HepG2 (cell line): Measurements from ENCODE around the gene GCDH. TPM values are rescaled to one million over a fixed set of nuclear protein-coding genes. Genes with fewer than 3 reads are reported as not detected.

Experiments used
- NCOA1 ChIP-seq: sonication (generic); formaldehyde crosslinking; IDR thresholded peaks from 2 replicates; pipeline ENCODE4 v1.9.0; 2021; ENCODE audit warnings: missing genetic modification reagents
- SRY ChIP-seq: sonication (generic); formaldehyde crosslinking; IDR thresholded peaks from 2 replicates; pipeline ENCODE4 v1.8.0; 2022; ENCODE audit warnings: mild to moderate bottlenecking, missing genetic modification reagents
- TARDBP ChIP-seq: sonication (generic); formaldehyde crosslinking; IDR thresholded peaks from 2 replicates; pipeline ENCODE4 v1.8.0; 2022; ENCODE audit warnings: mild to moderate bottlenecking, missing genetic modification reagents
- ZFAT ChIP-seq: sonication (generic); formaldehyde crosslinking; conservative IDR thresholded peaks from 2 replicates; pipeline ENCODE4 v1.8.1; 2023; ENCODE audit warnings: missing genetic modification reagents, inconsistent platforms
- ZNF3 ChIP-seq: IDR thresholded peaks from 2 replicates; pipeline ENCODE4 v1.7.0; 2017; ENCODE audit warnings: inconsistent platforms
- ZNF543 ChIP-seq: sonication (generic); formaldehyde crosslinking; IDR thresholded peaks from 2 replicates; pipeline ENCODE4 v1.4.0; 2020; ENCODE audit warnings: mild to moderate bottlenecking, missing genetic modification reagents
- polyA plus RNA-seq, 8 experiments: library from polyadenylated mRNA; depleted of rRNA in 3 of 8; stranded (reverse) in 7 of 8; unstranded in 1 of 8; fragments of >200 nt; fragmentation: Illumina TruSeq in 4 of 8; extraction: Trizol in 4 of 8; gene quantifications; 2 replicates each; pipeline versions ENCODE4 v1.2.1 to v1.2.3, GENCODE V29; 2011 to 2016; ENCODE audit warnings: low read depth in 4 of 8, missing spikeins in 1 of 8, mixed read lengths in 1 of 8; ENCODE audit not compliant: insufficient read depth in 1 of 8
- total RNA-seq, 5 experiments: library from RNA; depleted of rRNA; stranded (reverse); fragments of >200 nt; fragmentation: Illumina TruSeq; extraction: Trizol; gene quantifications; 2 replicates each; pipeline ENCODE4 v1.2.3, GENCODE V29; 2016; ENCODE audit warnings: low read depth in 1 of 5
- TF ChIP-seq, protein P1 (sequence below): sonication (generic); formaldehyde crosslinking; conservative IDR thresholded peaks from 2 replicates; pipeline ENCODE4 v1.4.0; 2020; ENCODE audit warnings: missing genetic modification reagents
- TF ChIP-seq, protein P2 (sequence below): sonication (generic); formaldehyde crosslinking; IDR thresholded peaks from 2 replicates; pipeline ENCODE4 v1.4.0; 2020; ENCODE audit warnings: missing genetic modification reagents
- TF ChIP-seq, protein P3 (sequence below), 2 experiments: fragments of 450-650 bp in 1 of 2; sonication (generic) in 1 of 2; formaldehyde crosslinking in 1 of 2; IDR thresholded peaks; 2 replicates each; pipeline versions ENCODE4 v1.6.1 to v1.8.0; 2016 to 2022; ENCODE audit warnings: antibody characterized with exemption in 1 of 2, mild to moderate bottlenecking in 1 of 2, missing genetic modification reagents in 1 of 2
- TF ChIP-seq, protein P4 (sequence below): sonication (generic); formaldehyde crosslinking; IDR thresholded peaks from 2 replicates; pipeline ENCODE4 v1.4.0; 2020; ENCODE audit warnings: missing genetic modification reagents
- TF ChIP-seq, protein P5 (sequence below), 2 experiments: fragments of 450-650 bp in 1 of 2; sonication (generic) in 1 of 2; formaldehyde crosslinking; IDR thresholded peaks; 2 replicates each; pipeline versions ENCODE4 v1.5.0 to v1.8.0; 2020 to 2022; ENCODE audit warnings: mild to moderate bottlenecking in 1 of 2, missing genetic modification reagents in 1 of 2
- TF ChIP-seq, protein P6 (sequence below): IDR thresholded peaks from 2 replicates; pipeline ENCODE4 v1.6.1; 2018; ENCODE audit warnings: missing genetic modification reagents

GCDH gene
- total and polyA plus RNA-seq, 2 of the 13 experiments (the other 11 are each of a cell fraction or from before 2014, with no cell fraction given) = 15.1 to 38.0 TPM

DNA sequence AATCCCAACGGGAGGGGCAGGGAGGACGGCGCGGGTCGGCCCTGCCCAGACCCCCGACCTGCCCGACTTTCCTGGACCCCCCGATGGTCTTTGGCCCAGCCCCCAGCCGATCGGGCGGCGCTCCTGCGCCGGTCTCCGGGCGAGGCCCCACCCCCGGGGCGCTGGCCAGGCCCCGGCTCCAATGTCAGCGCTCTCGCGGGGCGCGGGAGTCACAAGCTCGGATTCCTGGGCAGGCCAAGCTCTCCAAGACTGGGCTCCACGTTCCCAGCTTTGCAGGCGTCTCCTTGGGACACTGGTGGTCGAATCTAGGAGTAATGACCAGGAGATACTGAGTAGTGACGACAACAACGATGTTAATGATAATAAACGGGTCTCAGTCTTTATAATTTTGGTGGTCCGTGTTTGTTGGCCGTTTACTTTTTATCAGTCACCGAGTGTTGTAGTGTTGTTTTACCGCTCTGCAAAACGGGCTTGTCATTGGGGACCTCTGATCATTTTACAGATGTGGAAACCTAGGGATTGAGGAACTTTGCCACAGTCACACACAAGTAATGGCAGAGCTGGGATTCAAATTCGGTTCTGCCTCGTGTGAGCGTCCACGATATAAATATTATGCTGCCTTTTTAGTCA lies 55.2 kb downstream of the GCDH start (continued):
- TF ChIP-seq, protein P1, sequence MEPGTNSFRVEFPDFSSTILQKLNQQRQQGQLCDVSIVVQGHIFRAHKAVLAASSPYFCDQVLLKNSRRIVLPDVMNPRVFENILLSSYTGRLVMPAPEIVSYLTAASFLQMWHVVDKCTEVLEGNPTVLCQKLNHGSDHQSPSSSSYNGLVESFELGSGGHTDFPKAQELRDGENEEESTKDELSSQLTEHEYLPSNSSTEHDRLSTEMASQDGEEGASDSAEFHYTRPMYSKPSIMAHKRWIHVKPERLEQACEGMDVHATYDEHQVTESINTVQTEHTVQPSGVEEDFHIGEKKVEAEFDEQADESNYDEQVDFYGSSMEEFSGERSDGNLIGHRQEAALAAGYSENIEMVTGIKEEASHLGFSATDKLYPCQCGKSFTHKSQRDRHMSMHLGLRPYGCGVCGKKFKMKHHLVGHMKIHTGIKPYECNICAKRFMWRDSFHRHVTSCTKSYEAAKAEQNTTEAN (CRISPR knock-in tag) = peak; percentile 6; the same call in 1 of the 2 replicates
- TF ChIP-seq ZFAT (no peak), TARDBP (no peak), ZNF543 (CRISPR knock-in tag) (no peak; the same call in 1 of the 2 replicates), NCOA1 (0 out of 2 replicates have a peak, but pooled peaks have one; percentile 1), SRY (0 out of 2 replicates have a peak, but pooled peaks have one; percentile 16), ZNF3 (peak; percentile 92)
- TF ChIP-seq, protein P2, sequence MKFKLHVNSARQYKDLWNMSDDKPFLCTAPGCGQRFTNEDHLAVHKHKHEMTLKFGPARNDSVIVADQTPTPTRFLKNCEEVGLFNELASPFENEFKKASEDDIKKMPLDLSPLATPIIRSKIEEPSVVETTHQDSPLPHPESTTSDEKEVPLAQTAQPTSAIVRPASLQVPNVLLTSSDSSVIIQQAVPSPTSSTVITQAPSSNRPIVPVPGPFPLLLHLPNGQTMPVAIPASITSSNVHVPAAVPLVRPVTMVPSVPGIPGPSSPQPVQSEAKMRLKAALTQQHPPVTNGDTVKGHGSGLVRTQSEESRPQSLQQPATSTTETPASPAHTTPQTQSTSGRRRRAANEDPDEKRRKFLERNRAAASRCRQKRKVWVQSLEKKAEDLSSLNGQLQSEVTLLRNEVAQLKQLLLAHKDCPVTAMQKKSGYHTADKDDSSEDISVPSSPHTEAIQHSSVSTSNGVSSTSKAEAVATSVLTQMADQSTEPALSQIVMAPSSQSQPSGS = no peak
- TF ChIP-seq, protein P3, sequence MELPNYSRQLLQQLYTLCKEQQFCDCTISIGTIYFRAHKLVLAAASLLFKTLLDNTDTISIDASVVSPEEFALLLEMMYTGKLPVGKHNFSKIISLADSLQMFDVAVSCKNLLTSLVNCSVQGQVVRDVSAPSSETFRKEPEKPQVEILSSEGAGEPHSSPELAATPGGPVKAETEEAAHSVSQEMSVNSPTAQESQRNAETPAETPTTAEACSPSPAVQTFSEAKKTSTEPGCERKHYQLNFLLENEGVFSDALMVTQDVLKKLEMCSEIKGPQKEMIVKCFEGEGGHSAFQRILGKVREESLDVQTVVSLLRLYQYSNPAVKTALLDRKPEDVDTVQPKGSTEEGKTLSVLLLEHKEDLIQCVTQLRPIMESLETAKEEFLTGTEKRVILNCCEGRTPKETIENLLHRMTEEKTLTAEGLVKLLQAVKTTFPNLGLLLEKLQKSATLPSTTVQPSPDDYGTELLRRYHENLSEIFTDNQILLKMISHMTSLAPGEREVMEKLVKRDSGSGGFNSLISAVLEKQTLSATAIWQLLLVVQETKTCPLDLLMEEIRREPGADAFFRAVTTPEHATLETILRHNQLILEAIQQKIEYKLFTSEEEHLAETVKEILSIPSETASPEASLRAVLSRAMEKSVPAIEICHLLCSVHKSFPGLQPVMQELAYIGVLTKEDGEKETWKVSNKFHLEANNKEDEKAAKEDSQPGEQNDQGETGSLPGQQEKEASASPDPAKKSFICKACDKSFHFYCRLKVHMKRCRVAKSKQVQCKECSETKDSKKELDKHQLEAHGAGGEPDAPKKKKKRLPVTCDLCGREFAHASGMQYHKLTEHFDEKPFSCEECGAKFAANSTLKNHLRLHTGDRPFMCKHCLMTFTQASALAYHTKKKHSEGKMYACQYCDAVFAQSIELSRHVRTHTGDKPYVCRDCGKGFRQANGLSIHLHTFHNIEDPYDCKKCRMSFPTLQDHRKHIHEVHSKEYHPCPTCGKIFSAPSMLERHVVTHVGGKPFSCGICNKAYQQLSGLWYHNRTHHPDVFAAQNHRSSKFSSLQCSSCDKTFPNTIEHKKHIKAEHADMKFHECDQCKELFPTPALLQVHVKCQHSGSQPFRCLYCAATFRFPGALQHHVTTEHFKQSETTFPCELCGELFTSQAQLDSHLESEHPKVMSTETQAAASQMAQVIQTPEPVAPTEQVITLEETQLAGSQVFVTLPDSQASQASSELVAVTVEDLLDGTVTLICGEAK (IDR thresholded peaks at IDR 0.05) = no peak
- TF ChIP-seq, protein P3 (CRISPR knock-in tag; IDR thresholded peaks at IDR 0.05) = no peak; the same call in 1 of the 2 replicates
- TF ChIP-seq, protein P4, sequence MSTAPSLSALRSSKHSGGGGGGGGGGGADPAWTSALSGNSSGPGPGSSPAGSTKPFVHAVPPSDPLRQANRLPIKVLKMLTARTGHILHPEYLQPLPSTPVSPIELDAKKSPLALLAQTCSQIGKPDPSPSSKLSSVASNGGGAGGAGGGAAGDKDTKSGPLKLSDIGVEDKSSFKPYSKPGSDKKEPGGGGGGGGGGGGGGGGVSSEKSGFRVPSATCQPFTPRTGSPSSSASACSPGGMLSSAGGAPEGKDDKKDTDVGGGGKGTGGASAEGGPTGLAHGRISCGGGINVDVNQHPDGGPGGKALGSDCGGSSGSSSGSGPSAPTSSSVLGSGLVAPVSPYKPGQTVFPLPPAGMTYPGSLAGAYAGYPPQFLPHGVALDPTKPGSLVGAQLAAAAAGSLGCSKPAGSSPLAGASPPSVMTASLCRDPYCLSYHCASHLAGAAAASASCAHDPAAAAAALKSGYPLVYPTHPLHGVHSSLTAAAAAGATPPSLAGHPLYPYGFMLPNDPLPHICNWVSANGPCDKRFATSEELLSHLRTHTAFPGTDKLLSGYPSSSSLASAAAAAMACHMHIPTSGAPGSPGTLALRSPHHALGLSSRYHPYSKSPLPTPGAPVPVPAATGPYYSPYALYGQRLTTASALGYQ (CRISPR knock-in tag) = peak; percentile 20; the same call in 1 of the 2 replicates
- TF ChIP-seq, protein P5, sequence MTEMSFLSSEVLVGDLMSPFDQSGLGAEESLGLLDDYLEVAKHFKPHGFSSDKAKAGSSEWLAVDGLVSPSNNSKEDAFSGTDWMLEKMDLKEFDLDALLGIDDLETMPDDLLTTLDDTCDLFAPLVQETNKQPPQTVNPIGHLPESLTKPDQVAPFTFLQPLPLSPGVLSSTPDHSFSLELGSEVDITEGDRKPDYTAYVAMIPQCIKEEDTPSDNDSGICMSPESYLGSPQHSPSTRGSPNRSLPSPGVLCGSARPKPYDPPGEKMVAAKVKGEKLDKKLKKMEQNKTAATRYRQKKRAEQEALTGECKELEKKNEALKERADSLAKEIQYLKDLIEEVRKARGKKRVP (CRISPR knock-in tag; IDR thresholded peaks at IDR 0.05) = no peak
- TF ChIP-seq, protein P6, sequence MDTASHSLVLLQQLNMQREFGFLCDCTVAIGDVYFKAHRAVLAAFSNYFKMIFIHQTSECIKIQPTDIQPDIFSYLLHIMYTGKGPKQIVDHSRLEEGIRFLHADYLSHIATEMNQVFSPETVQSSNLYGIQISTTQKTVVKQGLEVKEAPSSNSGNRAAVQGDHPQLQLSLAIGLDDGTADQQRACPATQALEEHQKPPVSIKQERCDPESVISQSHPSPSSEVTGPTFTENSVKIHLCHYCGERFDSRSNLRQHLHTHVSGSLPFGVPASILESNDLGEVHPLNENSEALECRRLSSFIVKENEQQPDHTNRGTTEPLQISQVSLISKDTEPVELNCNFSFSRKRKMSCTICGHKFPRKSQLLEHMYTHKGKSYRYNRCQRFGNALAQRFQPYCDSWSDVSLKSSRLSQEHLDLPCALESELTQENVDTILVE (CRISPR knock-in tag) = no peak
